ENCODE measurements around the gene DHRS2.

- no peak for TF ChIP-seq EZH2 (IDR thresholded peaks at IDR 0.05; ENCODE audit: borderline replicate concordance, low read depth, low read length, poor library complexity, severe bottlenecking)
- TF ChIP-seq CTCF (conservative IDR thresholded peaks at IDR 0.05; ENCODE audit: low read depth, low read length): no peak
These were observed 33.7 kb upstream of the DHRS2 start for GRCh38 chr14:23602181-23603095.

All from A673 (cell line).